VCaP (cell line): ENCODE measurements around the gene ZNF229.
"Not testable (repeated sequence)": the region's sequence is repeated elsewhere in the genome, so short reads cannot be mapped to it uniquely, and the experiment has no call there.

Experiments used
- H3K27ac ChIP-seq: fragments of 450-650 bp; 2 replicates; pipeline ENCODE4 v1.5.1; 2017
- CTCF ChIP-seq: fragments of 450-650 bp; conservative IDR thresholded peaks from 2 replicates; pipeline ENCODE4 v1.5.1; 2017; ENCODE audit warnings: mild to moderate bottlenecking, moderate library complexity

Gene ZNF229

GRCh38 chr19:44438441-44438840 lies 9.8 kb downstream of the ZNF229 start:
- no peak for TF ChIP-seq CTCF
- H3K27ac ChIP-seq, result no peak overlapping the region

- TF ChIP-seq CTCF, result no peak
- peak overlapping the region; percentile 64 for H3K27ac ChIP-seq
Measured at GRCh38 chr19:44435441-44435840, 12.8 kb downstream of the ZNF229 start.

- H3K27ac ChIP-seq, result no peak overlapping the region
- TF ChIP-seq CTCF, result no peak
Measured at GRCh38 chr19:44430956-44431355, 17.3 kb downstream of the ZNF229 start.

DNA sequence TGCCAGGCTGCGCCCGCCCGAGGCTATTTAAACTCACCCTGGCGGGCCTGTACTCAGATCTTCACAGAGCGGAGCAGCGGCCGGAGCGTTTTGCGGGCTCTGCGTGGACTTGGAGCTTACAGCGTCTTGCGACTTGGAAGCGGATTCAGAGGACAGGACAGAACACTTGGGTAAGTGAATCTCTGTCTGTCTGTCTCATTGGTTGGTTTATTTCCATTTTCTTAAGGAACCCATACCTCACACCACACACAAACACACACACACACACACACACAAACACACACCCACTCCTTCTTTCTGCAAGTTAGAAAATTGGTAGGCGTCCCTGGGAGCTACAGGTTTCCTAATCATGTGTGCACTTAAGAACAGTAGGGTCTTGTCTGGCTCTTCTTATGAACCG lies 32.7 kb downstream of the ZNF229 start:
- H3K27ac ChIP-seq, result not testable (repeated sequence)

- H3K27ac ChIP-seq, result peak within 1 kb of the TSS; percentile 53
- no peak for TF ChIP-seq CTCF
Measured at GRCh38 chr19:44401139-44402115, 46.8 kb downstream of the ZNF229 start, which contains the start of gene ZNF285. ZNF285 (minus strand) TSS chr19:44401608; CDS start chr19:44397213, 4,395 bp downstream.

DNA sequence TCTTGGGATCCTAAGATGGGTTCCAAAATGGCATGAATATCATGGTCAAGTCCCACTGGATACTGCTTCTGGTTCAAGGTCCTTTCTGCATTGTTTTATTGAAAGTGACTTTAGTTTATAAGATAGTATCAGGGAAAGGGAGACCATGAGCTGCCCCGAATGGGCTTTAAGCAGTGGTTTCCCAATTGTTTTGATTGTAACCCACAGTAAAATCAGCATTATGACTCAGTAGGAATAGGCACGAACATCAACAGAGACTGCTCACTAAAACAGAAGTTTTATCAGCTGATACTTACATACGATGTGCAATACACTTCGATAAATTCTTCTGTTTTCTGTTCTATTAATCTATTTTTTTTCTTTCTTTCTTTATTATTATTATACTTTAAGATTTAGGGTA lies 59.0 kb downstream of the ZNF229 start:
- H3K27ac ChIP-seq, result not testable (repeated sequence)
